K562 (cell line): ENCODE results near the gene LY6G6F. TPM values are rescaled to one million over a fixed set of nuclear protein-coding genes. Genes with fewer than 3 reads are reported as not detected.

Source experiments
- CBX3 ChIP-seq, 2 experiments: IDR thresholded peaks; 1 replicate in 1 of 2; 2 replicates in 1 of 2; pipeline ENCODE4 v1.6.1; 2012; ENCODE audit warnings: inconsistent platforms in 2 of 2, low read length in 2 of 2, borderline replicate concordance in 1 of 2, control low read depth in 1 of 2
- E2F3 ChIP-seq: fragments of 250-450 bp; sonication (Bioruptor Pico); IDR thresholded peaks from 2 replicates; pipeline ENCODE4 v1.4.0; 2020; ENCODE audit warnings: mild to moderate bottlenecking
- ETV5 ChIP-seq: sonication (generic); formaldehyde crosslinking; IDR thresholded peaks from 2 replicates; pipeline ENCODE4 v1.4.0; 2020; ENCODE audit warnings: low read depth, mild to moderate bottlenecking, missing genetic modification reagents
- HDGF ChIP-seq: fragments of 450-650 bp; IDR thresholded peaks from 2 replicates; pipeline ENCODE4 v1.6.1; 2016
- SOX6 ChIP-seq: fragments of 450-650 bp; IDR thresholded peaks from 2 replicates; pipeline ENCODE4 v1.6.1; 2014; ENCODE audit warnings: mild to moderate bottlenecking
- STAT5A ChIP-seq: IDR thresholded peaks from 2 replicates; pipeline ENCODE4 v1.6.1; 2012; ENCODE audit warnings: low read length, inconsistent platforms, borderline replicate concordance
- ZFP36 ChIP-seq: fragments of 150-350 bp; IDR thresholded peaks from 2 replicates; pipeline ENCODE4 v1.6.1; 2018; ENCODE audit warnings: low read length, low read depth; ENCODE audit not compliant: partially characterized antibody
- ZNF75A ChIP-seq: fragments of 450-650 bp; formaldehyde crosslinking; IDR thresholded peaks from 2 replicates; pipeline ENCODE4 v1.4.0; 2020; ENCODE audit warnings: mild to moderate bottlenecking
- polyA plus RNA-seq, 8 experiments: library from polyadenylated mRNA; depleted of rRNA in 4 of 8; stranded (reverse) in 5 of 8; unstranded in 3 of 8; fragments of >200 nt; fragmentation: Nextera tagmentation in 2 of 8; fragmentation: Illumina TruSeq in 1 of 8; extraction: Ambion mirVana in 2 of 8; extraction: Trizol in 1 of 8; gene quantifications; 2 replicates each; pipeline versions ENCODE4 v1.2.1 to v1.2.3, GENCODE V29; 2011 to 2014; ENCODE audit warnings: inconsistent platforms in 1 of 8, missing spikeins in 1 of 8
- total RNA-seq, 7 experiments: library from RNA; depleted of rRNA in 6 of 7; stranded (reverse); fragments of >200 nt in 6 of 7; fragmentation: Illumina TruSeq in 2 of 7; extraction: Trizol in 2 of 7; gene quantifications; 2 replicates each; pipeline versions ENCODE4 v1.2.1 to v1.2.3, GENCODE V29; 2011 to 2021; ENCODE audit warnings: low replicate concordance in 1 of 7
- TF ChIP-seq, protein P1 (sequence below): sonication (generic); formaldehyde crosslinking; IDR thresholded peaks from 2 replicates; pipeline ENCODE4 v1.8.0; 2023; ENCODE audit warnings: missing genetic modification reagents, mild to moderate bottlenecking, borderline replicate concordance
- TF ChIP-seq, protein P2 (sequence below): fragments of 250-450 bp; sonication (Bioruptor Pico); IDR thresholded peaks from 2 replicates; pipeline ENCODE4 v1.8.0; 2021; ENCODE audit warnings: mild to moderate bottlenecking, moderate library complexity
- TF ChIP-seq, protein P3 (sequence below), 2 experiments: fragments of 450-650 bp; IDR thresholded peaks; 2 replicates each; pipeline ENCODE4 v1.6.1; 2016; ENCODE audit warnings: mild to moderate bottlenecking in 2 of 2, borderline replicate concordance in 1 of 2, low read depth in 1 of 2, moderate library complexity in 1 of 2

LY6G6F gene
- total and polyA plus RNA-seq, 9 of the 15 experiments (the other 6 are each of a cell fraction or from before 2014, with no cell fraction given): 0.14 to 0.50 (median 0.28) TPM; not detected in 2

DNA sequence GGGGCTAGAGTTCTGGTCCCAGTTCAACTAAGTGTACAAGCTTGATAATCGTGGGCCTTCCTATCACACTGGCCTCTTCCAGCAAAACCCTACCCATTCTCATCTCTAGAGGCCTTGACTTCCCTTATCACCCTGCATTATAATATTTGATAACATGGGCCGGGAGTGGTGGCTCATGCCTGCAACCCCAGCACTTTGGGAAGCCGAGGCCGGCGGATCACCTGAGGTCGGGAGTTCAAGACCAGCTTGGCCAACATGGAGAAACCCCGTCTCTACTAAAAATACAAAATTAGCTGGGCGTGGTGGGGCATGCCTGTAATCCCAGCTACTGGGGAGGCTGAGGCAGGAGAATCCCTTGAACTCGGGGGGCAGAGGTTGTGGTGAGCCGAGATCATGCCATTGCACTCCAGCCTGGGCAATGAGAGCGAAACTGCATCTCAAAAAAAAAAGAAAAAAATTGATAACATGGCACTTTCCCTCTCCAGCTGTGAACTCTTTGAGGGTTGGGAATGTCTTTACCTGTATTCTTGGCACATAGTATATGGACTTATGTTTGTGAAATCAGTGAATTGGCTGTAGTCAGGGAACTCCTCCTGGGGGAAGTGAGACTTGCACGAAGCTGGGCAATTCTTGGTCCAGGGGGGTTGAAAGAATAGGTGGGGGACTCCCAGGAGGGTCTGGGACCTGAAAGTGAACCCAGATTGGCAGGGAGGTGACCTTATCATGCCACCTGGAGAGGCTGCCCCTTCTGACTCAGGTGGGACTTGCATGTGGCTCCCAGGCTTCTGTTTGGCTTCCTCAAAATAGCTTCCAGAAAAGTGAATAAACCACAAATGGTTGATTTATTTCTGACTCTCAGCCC, 45.2 kb upstream of the LY6G6F start (continued):
- TF ChIP-seq, protein P1, sequence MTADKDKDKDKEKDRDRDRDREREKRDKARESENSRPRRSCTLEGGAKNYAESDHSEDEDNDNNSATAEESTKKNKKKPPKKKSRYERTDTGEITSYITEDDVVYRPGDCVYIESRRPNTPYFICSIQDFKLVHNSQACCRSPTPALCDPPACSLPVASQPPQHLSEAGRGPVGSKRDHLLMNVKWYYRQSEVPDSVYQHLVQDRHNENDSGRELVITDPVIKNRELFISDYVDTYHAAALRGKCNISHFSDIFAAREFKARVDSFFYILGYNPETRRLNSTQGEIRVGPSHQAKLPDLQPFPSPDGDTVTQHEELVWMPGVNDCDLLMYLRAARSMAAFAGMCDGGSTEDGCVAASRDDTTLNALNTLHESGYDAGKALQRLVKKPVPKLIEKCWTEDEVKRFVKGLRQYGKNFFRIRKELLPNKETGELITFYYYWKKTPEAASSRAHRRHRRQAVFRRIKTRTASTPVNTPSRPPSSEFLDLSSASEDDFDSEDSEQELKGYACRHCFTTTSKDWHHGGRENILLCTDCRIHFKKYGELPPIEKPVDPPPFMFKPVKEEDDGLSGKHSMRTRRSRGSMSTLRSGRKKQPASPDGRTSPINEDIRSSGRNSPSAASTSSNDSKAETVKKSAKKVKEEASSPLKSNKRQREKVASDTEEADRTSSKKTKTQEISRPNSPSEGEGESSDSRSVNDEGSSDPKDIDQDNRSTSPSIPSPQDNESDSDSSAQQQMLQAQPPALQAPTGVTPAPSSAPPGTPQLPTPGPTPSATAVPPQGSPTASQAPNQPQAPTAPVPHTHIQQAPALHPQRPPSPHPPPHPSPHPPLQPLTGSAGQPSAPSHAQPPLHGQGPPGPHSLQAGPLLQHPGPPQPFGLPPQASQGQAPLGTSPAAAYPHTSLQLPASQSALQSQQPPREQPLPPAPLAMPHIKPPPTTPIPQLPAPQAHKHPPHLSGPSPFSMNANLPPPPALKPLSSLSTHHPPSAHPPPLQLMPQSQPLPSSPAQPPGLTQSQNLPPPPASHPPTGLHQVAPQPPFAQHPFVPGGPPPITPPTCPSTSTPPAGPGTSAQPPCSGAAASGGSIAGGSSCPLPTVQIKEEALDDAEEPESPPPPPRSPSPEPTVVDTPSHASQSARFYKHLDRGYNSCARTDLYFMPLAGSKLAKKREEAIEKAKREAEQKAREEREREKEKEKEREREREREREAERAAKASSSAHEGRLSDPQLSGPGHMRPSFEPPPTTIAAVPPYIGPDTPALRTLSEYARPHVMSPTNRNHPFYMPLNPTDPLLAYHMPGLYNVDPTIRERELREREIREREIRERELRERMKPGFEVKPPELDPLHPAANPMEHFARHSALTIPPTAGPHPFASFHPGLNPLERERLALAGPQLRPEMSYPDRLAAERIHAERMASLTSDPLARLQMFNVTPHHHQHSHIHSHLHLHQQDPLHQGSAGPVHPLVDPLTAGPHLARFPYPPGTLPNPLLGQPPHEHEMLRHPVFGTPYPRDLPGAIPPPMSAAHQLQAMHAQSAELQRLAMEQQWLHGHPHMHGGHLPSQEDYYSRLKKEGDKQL (CRISPR knock-in tag): no peak
- TF ChIP-seq E2F3 (CRISPR knock-in tag) (no peak), ETV5 (CRISPR knock-in tag) (no peak), ZFP36 (no peak), SOX6 (no peak), ZNF75A (no peak), STAT5A (no peak), CBX3 (IDR thresholded peaks at IDR 0.05; ENCODE audit: borderline replicate concordance in 1 of 2, low read length in 2 of 2) (0 out of 3 replicates have a peak, but pooled peaks of 1 of the 2 experiments have one; percentile 37), HDGF (peak; percentile 22; the same call in 1 of the 2 replicates)
- TF ChIP-seq, protein P2, sequence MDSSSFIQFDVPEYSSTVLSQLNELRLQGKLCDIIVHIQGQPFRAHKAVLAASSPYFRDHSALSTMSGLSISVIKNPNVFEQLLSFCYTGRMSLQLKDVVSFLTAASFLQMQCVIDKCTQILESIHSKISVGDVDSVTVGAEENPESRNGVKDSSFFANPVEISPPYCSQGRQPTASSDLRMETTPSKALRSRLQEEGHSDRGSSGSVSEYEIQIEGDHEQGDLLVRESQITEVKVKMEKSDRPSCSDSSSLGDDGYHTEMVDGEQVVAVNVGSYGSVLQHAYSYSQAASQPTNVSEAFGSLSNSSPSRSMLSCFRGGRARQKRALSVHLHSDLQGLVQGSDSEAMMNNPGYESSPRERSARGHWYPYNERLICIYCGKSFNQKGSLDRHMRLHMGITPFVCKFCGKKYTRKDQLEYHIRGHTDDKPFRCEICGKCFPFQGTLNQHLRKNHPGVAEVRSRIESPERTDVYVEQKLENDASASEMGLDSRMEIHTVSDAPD (CRISPR knock-in tag): no peak
- TF ChIP-seq, protein P3, sequence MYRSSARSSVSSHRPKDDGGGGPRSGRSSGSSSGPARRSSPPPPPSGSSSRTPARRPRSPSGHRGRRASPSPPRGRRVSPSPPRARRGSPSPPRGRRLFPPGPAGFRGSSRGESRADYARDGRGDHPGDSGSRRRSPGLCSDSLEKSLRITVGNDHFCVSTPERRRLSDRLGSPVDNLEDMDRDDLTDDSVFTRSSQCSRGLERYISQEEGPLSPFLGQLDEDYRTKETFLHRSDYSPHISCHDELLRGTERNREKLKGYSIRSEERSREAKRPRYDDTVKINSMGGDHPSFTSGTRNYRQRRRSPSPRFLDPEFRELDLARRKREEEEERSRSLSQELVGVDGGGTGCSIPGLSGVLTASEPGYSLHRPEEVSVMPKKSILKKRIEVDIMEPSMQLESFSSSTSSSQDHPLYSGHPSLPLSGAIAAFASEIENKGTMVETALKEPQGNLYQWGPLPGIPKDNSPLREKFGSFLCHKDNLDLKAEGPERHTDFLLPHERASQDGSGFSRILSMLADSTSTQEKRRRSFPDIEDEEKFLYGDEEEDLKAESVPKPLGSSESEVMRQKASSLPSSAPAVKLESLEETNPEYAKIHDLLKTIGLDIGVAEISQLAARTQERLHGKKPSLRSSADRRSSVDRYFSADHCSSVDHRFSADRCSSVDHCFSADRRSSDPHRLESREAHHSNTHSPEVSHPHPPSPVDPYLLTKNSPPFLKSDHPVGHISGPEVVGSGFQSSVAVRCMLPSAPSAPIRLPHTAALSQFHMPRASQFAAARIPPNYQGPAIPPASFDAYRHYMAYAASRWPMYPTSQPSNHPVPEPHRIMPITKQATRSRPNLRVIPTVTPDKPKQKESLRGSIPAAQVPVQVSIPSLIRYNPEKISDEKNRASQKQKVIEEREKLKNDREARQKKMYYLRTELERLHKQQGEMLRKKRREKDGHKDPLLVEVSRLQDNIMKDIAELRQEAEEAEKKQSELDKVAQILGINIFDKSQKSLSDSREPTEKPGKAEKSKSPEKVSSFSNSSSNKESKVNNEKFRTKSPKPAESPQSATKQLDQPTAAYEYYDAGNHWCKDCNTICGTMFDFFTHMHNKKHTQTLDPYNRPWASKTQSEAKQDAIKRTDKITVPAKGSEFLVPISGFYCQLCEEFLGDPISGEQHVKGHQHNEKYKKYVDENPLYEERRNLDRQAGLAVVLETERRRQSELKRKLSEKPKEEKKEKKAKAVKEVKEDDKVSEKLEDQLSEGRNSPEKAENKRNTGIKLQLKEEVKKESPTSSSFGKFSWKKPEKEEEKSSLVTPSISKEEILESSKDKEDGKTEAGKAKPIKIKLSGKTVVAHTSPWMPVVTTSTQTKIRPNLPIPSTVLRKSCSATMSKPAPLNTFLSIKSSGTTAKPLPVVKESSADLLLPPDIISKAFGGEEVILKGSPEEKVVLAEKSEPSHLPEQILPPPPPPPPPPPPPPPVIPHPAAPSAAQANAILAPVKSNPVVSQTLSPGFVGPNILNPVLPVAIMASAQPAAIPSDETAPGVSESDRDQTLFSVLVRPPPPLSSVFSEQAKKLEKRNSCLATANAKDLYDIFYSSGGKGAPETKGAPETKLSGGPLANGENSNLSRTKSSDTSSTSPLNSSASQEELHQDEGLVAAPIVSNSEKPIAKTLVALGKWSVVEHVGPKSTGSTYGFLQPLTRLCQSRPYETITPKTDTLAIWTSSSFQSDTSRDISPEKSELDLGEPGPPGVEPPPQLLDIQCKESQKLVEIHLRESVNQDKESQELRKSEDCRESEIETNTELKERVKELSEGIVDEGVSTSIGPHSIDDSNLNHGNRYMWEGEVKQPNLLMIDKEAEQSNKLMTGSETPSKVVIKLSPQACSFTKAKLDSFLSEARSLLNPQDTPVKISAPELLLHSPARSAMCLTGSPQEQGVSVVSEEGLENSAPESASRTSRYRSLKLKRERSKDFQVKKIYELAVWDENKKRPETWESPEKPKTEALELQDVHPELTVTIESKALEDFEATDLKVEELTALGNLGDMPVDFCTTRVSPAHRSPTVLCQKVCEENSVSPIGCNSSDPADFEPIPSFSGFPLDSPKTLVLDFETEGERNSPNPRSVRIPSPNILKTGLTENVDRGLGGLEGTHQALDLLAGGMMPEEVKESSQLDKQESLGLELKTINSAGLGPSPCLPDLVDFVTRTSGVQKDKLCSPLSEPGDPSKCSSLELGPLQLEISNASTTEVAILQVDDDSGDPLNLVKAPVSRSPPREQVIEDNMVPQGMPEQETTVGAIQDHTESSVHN (IDR thresholded peaks at IDR 0.05; ENCODE audit: borderline replicate concordance in 1 of 2, low read depth in 1 of 2): no peak
